Keratinocyte (primary cell): ENCODE data around the gene PCDH9.

Experiments
- EZH2 ChIP-seq: IDR thresholded peaks from one replicate; pipeline ENCODE4 v1.6.1; 2012; ENCODE audit warnings: inconsistent platforms, mild to moderate bottlenecking, low read length, moderate library complexity
- TF ChIP-seq, protein P1 (sequence below), 3 experiments: IDR thresholded peaks in 1 of 3; conservative IDR thresholded peaks in 1 of 3; optimal IDR thresholded peaks in 1 of 3; 2 replicates in 2 of 3; 3 replicates in 1 of 3; pipeline versions ENCODE3 to v1.5.1; 2011; ENCODE audit warnings: low read length in 3 of 3, mild to moderate bottlenecking in 3 of 3, moderate library complexity in 2 of 3, control low read depth in 1 of 3, inconsistent platforms in 1 of 3; ENCODE audit not compliant: insufficient read depth in 2 of 3; ENCODE audit errors: extremely low read depth in 1 of 3

DNA sequence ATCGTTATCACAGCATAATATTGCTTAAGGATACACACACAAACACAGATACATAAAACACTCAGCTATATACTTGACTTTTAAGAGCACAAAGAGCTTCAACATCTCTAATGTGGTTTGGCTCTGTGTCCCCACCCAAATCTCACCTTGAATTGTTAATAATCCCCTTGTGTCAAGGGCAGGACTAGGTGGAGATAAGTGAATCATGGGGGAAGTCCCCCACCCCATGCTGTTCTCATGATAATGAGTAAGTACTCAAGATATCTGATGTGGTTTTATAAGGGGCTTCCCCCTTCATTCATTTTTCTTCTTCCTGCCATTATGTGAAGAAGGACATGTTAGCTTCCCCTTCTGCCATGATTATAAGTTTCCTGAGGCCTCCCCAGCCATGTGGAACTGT is 481.4 kb downstream of the PCDH9 start:
- TF ChIP-seq, protein P1, sequence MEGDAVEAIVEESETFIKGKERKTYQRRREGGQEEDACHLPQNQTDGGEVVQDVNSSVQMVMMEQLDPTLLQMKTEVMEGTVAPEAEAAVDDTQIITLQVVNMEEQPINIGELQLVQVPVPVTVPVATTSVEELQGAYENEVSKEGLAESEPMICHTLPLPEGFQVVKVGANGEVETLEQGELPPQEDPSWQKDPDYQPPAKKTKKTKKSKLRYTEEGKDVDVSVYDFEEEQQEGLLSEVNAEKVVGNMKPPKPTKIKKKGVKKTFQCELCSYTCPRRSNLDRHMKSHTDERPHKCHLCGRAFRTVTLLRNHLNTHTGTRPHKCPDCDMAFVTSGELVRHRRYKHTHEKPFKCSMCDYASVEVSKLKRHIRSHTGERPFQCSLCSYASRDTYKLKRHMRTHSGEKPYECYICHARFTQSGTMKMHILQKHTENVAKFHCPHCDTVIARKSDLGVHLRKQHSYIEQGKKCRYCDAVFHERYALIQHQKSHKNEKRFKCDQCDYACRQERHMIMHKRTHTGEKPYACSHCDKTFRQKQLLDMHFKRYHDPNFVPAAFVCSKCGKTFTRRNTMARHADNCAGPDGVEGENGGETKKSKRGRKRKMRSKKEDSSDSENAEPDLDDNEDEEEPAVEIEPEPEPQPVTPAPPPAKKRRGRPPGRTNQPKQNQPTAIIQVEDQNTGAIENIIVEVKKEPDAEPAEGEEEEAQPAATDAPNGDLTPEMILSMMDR (optimal IDR thresholded peaks at IDR 0.05 in 1 of 3, IDR thresholded peaks at IDR 0.05 in 1 of 3, conservative IDR thresholded peaks at IDR 0.05 in 1 of 3; ENCODE audit: extremely low read depth in 1 of 3, insufficient read depth in 2 of 3, low read length in 3 of 3) = no peak
- TF ChIP-seq EZH2 = no peak
